Neural progenitor cell (in vitro differentiated cells): ENCODE measurements around the gene SND1. TPM values are rescaled to one million over a fixed set of nuclear protein-coding genes. Genes with fewer than 3 reads are reported as not detected.

Experiments used
- DNase-seq: peaks from one replicate; pipeline ENCODE4 v3.0.0-alpha.2; 2016; ENCODE audit warnings: low spot score
- H2AFZ ChIP-seq: fragments of 200-600 bp; sonication (generic); replicated peaks from 2 replicates; pipeline ENCODE4 v1.6.1; 2016; ENCODE audit warnings: antibody characterized with exemption
- H3F3A ChIP-seq: fragments of 200-600 bp; sonication (generic); 2 replicates; pipeline ENCODE4 v1.6.1; 2016; ENCODE audit warnings: antibody characterized with exemption, low read depth
- H3K27ac ChIP-seq: fragments of 200-600 bp; sonication (generic); 2 replicates; pipeline ENCODE4 v1.5.1; 2016; ENCODE audit warnings: mild to moderate bottlenecking
- H3K27me3 ChIP-seq: fragments of 200-600 bp; sonication (generic); 2 replicates; pipeline ENCODE4 v1.6.1; 2016; ENCODE audit warnings: mild to moderate bottlenecking, moderate library complexity
- H3K36me3 ChIP-seq: fragments of 200-600 bp; sonication (generic); 2 replicates; pipeline ENCODE4 v1.5.1; 2016
- H3K4me1 ChIP-seq: fragments of 200-600 bp; sonication (generic); 2 replicates; pipeline ENCODE4 v1.6.1; 2016; ENCODE audit warnings: mixed run types
- H3K4me2 ChIP-seq: fragments of 200-600 bp; sonication (generic); 2 replicates; pipeline ENCODE4 v1.6.1; 2016
- H3K4me3 ChIP-seq: fragments of 200-600 bp; sonication (generic); 2 replicates; pipeline ENCODE4 v1.5.1; 2016
- H3K79me2 ChIP-seq: fragments of 200-600 bp; sonication (generic); 2 replicates; pipeline ENCODE4 v1.6.1; 2016; ENCODE audit warnings: low read depth
- H3K9ac ChIP-seq: fragments of 200-600 bp; sonication (generic); 2 replicates; pipeline ENCODE4 v1.6.1; 2016
- H3K9me3 ChIP-seq: fragments of 200-600 bp; sonication (generic); 2 replicates; pipeline ENCODE4 v1.5.1; 2016; ENCODE audit warnings: low read depth
- H4K20me1 ChIP-seq: fragments of 200-600 bp; sonication (generic); 2 replicates; pipeline ENCODE4 v1.6.1; 2016; ENCODE audit warnings: low read depth
- H3K27ac Mint-ChIP-seq: 3 replicates; pipeline ENCODE4 v1.8.0; 2021; ENCODE audit warnings: mixed read lengths
- H3K27me3 Mint-ChIP-seq: 2 replicates; pipeline ENCODE4 v1.8.0; 2022; ENCODE audit warnings: low read depth, mild to moderate bottlenecking, inconsistent platforms, moderate library complexity, mixed read lengths; ENCODE audit not compliant: insufficient read depth
- H3K36me3 Mint-ChIP-seq: 3 replicates; pipeline ENCODE4 v1.8.0; 2021; ENCODE audit warnings: mixed read lengths
- H3K4me1 Mint-ChIP-seq: 3 replicates; pipeline ENCODE4 v1.8.0; 2021; ENCODE audit warnings: mixed read lengths
- H3K4me3 Mint-ChIP-seq: 3 replicates; pipeline ENCODE4 v1.8.0; 2021; ENCODE audit warnings: mild to moderate bottlenecking, moderate library complexity, mixed read lengths
- H3K9me3 Mint-ChIP-seq: 3 replicates; pipeline ENCODE4 v1.8.0; 2020; ENCODE audit warnings: mixed read lengths
- EZH2 ChIP-seq: fragments of 200-600 bp; sonication (generic); IDR thresholded peaks from 2 replicates; pipeline ENCODE4 v1.6.1; 2017; ENCODE audit warnings: antibody characterized with exemption, mild to moderate bottlenecking, moderate library complexity
- EZH2phosphoT487 ChIP-seq: fragments of 200-600 bp; sonication (generic); IDR thresholded peaks from 2 replicates; pipeline ENCODE4 v1.6.1; 2017; ENCODE audit warnings: antibody characterized with exemption
- total RNA-seq: library from RNA; depleted of rRNA; stranded (reverse); fragments of >200 nt; gene quantifications from 2 replicates; pipeline ENCODE4 v1.2.3, GENCODE V29; 2015; ENCODE audit warnings: low replicate concordance
- TF ChIP-seq, protein P1 (sequence below): fragments of 200-600 bp; sonication (generic); IDR thresholded peaks from 2 replicates; pipeline ENCODE4 v1.5.1; 2017; ENCODE audit warnings: antibody characterized with exemption, mild to moderate bottlenecking

The SND1 gene
- total RNA-seq, 1 donor from 2014 or later: 154 TPM

DNA sequence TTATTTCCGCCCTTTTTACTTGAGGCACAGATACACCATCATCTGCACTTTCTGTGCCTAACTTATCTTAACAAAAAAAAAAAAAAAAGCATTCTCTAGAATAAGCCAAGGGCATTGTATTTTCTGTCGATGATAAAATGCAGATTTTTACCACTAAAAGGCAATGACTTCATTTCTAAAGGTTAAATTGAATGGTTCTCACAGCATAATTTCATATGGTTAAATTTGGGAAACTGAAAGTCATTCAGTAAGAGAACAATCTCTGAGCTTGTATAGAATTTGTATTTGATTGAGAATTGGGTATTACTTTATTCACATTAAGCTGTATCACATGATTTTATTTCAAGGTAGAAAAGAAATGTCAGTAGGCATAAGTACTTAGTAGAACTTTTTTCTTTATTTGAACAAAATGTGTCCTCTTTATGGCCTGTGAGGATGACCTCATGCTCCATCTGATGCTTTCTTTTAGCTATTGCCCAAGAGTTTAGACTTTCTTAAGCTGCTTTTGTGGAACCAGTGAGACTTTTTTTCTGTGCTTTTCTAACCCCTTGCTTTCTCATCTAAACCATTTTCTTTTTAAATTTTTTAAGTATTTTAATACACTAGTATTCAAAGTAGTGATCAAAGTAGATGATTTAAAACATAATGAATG lies 268.9 kb downstream of the SND1 start:
- Mint-ChIP-seq H3K9me3 (no peaks in the 10 kb centered on the region), H3K27ac (no peak overlapping the region), H3K4me3 (no peak overlapping the region), H3K4me1 (peaks cover 7% of the 10 kb centered on the region), H3K27me3 (peaks cover 2% of the 10 kb centered on the region), H3K36me3 (no peaks in the 10 kb centered on the region)
- Histone ChIP-seq H3K9me3 (no peaks in the 10 kb centered on the region), H4K20me1 (peaks cover 9% of the 10 kb centered on the region), H3K36me3 (no peaks in the 10 kb centered on the region), H3F3A (no peaks in the 10 kb centered on the region), H3K4me3 (no peak overlapping the region), H3K4me1 (no peaks in the 10 kb centered on the region), H2AFZ (no peak overlapping the region), H3K79me2 (no peaks in the 10 kb centered on the region), H3K9ac (no peak overlapping the region), H3K27ac (no peak overlapping the region), H3K27me3 (no peaks in the 10 kb centered on the region), H3K4me2 (no peak overlapping the region)
- DNase-seq: no peak
- no peak for TF ChIP-seq EZH2
- TF ChIP-seq, protein P1, sequence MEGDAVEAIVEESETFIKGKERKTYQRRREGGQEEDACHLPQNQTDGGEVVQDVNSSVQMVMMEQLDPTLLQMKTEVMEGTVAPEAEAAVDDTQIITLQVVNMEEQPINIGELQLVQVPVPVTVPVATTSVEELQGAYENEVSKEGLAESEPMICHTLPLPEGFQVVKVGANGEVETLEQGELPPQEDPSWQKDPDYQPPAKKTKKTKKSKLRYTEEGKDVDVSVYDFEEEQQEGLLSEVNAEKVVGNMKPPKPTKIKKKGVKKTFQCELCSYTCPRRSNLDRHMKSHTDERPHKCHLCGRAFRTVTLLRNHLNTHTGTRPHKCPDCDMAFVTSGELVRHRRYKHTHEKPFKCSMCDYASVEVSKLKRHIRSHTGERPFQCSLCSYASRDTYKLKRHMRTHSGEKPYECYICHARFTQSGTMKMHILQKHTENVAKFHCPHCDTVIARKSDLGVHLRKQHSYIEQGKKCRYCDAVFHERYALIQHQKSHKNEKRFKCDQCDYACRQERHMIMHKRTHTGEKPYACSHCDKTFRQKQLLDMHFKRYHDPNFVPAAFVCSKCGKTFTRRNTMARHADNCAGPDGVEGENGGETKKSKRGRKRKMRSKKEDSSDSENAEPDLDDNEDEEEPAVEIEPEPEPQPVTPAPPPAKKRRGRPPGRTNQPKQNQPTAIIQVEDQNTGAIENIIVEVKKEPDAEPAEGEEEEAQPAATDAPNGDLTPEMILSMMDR: no peak
- no peak for TF ChIP-seq EZH2phosphoT487

- Histone ChIP-seq H3K27ac (no peak overlapping the region), H3F3A (no peaks in the 10 kb centered on the region), H4K20me1 (peaks cover 9% of the 10 kb centered on the region), H3K27me3 (no peaks in the 10 kb centered on the region), H3K9me3 (no peaks in the 10 kb centered on the region), H3K79me2 (peaks cover 3% of the 10 kb centered on the region), H3K9ac (no peak overlapping the region), H2AFZ (no peak overlapping the region), H3K4me3 (no peak overlapping the region), H3K4me1 (no peaks in the 10 kb centered on the region), H3K4me2 (no peak overlapping the region), H3K36me3 (no peaks in the 10 kb centered on the region)
- no peak for TF ChIP-seq EZH2phosphoT487
- TF ChIP-seq, protein P1: no peak
- no peak for TF ChIP-seq EZH2
- Mint-ChIP-seq H3K36me3 (no peaks in the 10 kb centered on the region), H3K4me3 (no peak overlapping the region), H3K27ac (no peak overlapping the region), H3K4me1 (peaks cover 12% of the 10 kb centered on the region), H3K27me3 (peaks cover 2% of the 10 kb centered on the region), H3K9me3 (no peaks in the 10 kb centered on the region)
- DNase-seq: no peak
Measured at GRCh38 chr7:127922656-127923055, 270.7 kb downstream of the SND1 start.

DNA sequence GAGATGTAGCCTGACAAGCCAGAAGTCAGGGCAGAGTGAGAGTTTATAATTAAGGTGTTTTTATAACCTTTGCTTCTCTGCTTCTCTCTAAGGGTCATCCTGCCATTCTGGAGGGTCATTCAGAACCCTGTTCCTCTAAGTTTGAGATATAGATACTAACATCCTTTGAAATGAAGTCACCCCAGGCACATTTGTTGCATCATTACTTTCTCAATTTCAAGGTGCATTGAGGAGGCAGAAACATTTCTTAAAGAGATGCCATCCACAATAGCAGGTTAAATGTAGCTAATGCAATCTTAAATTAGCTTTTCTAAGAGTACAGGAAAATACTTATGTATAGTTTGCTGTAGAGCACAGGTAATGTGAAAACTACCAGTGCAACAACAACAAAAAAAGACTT lies 272.9 kb downstream of the SND1 start:
- DNase-seq: no peak
- Histone ChIP-seq H3K27ac (no peak overlapping the region), H3K36me3 (no peaks in the 10 kb centered on the region), H3K4me1 (no peaks in the 10 kb centered on the region), H3K4me2 (no peak overlapping the region), H2AFZ (no peak overlapping the region), H3K4me3 (no peak overlapping the region), H3K27me3 (no peaks in the 10 kb centered on the region), H3K79me2 (peaks cover 3% of the 10 kb centered on the region), H3K9ac (no peak overlapping the region), H4K20me1 (peaks cover 5% of the 10 kb centered on the region), H3K9me3 (no peaks in the 10 kb centered on the region), H3F3A (no peaks in the 10 kb centered on the region)
- TF ChIP-seq, protein P1: no peak
- TF ChIP-seq EZH2phosphoT487: no peak
- TF ChIP-seq EZH2: no peak
- Mint-ChIP-seq H3K9me3 (no peaks in the 10 kb centered on the region), H3K27ac (no peak overlapping the region), H3K27me3 (peaks cover 4% of the 10 kb centered on the region), H3K4me3 (no peak overlapping the region), H3K36me3 (peaks cover 9% of the 10 kb centered on the region), H3K4me1 (peaks cover 15% of the 10 kb centered on the region)
